ENCODE data around the gene LUZP4. TPM values are rescaled to one million over a fixed set of nuclear protein-coding genes. Genes with fewer than 3 reads are reported as not detected.

Gene LUZP4
- total RNA-seq: not detected

GRCh38 chrX:115289465-115289864 is at the start of gene LUZP4:
TSS of gene LUZP4 (plus strand) at chrX:115289715. CDS start at chrX:115289760, 45 bp downstream.
- Histone ChIP-seq H3K4me3 (no peak within 1 kb of the TSS), H3K4me1 (no peaks in the 10 kb centered on the region), H3K9me3 (no peaks in the 10 kb centered on the region), H3K27ac (no peak within 1 kb of the TSS), H3K27me3 (no peaks in the 10 kb centered on the region), H3K36me3 (no peaks in the 10 kb centered on the region)
- TF ChIP-seq CTCF (IDR thresholded peaks at IDR 0.05): no peak
- no peak for DNase-seq (ENCODE audit: low spot score in 2 of 2)
- intact Hi-C loops (cut with DNase I): no loop called here

GRCh38 chrX:115251458-115252233 is 37.9 kb upstream of the LUZP4 start:
- H3K27me3 ChIP-seq: no peaks in the 10 kb centered on the region
- H3K9me3 ChIP-seq: no peaks in the 10 kb centered on the region
- H3K36me3 ChIP-seq: no peaks in the 10 kb centered on the region
- H3K27ac ChIP-seq: no peak overlapping the region
- no peaks in the 10 kb centered on the region for H3K4me1 ChIP-seq
- no peak overlapping the region for H3K4me3 ChIP-seq
- intact Hi-C loops (cut with DNase I): no loop called here
- no peak for DNase-seq (ENCODE audit: low spot score in 2 of 2)
- TF ChIP-seq CTCF (IDR thresholded peaks at IDR 0.05): no peak

- DNase-seq (ENCODE audit: low spot score in 2 of 2): no peak
- no peaks in the 10 kb centered on the region for H3K27me3 ChIP-seq
- intact Hi-C loops (cut with DNase I): no loop called here
- H3K27ac ChIP-seq: no peak overlapping the region
- no peaks in the 10 kb centered on the region for H3K36me3 ChIP-seq
- no peak overlapping the region for H3K4me3 ChIP-seq
- no peak for TF ChIP-seq CTCF (IDR thresholded peaks at IDR 0.05)
- no peaks in the 10 kb centered on the region for H3K9me3 ChIP-seq
- no peaks in the 10 kb centered on the region for H3K4me1 ChIP-seq
These were observed 34.5 kb upstream of the LUZP4 start for GRCh38 chrX:115255003-115255402.

- Histone ChIP-seq H3K9me3 (no peaks in the 10 kb centered on the region), H3K4me3 (no peak overlapping the region), H3K27ac (no peak overlapping the region), H3K4me1 (no peaks in the 10 kb centered on the region), H3K27me3 (no peaks in the 10 kb centered on the region), H3K36me3 (no peaks in the 10 kb centered on the region)
- no peak for DNase-seq (ENCODE audit: low spot score in 2 of 2)
- intact Hi-C loops (cut with DNase I): no loop called here
- TF ChIP-seq CTCF (IDR thresholded peaks at IDR 0.05): no peak
These were observed 31.8 kb upstream of the LUZP4 start for GRCh38 chrX:115257711-115258110.

GRCh38 chrX:115259238-115259875 is 30.2 kb upstream of the LUZP4 start:
- no peaks in the 10 kb centered on the region for H3K36me3 ChIP-seq
- TF ChIP-seq CTCF (IDR thresholded peaks at IDR 0.05): no peak
- intact Hi-C loops (cut with DNase I): no loop called here
- no peaks in the 10 kb centered on the region for H3K9me3 ChIP-seq
- DNase-seq (ENCODE audit: low spot score in 2 of 2): no peak
- no peak overlapping the region for H3K27ac ChIP-seq
- H3K27me3 ChIP-seq: no peaks in the 10 kb centered on the region
- no peaks in the 10 kb centered on the region for H3K4me1 ChIP-seq
- no peak overlapping the region for H3K4me3 ChIP-seq

Data from ascending aorta (tissue), 2 donors.